Endothelial cell of umbilical vein (primary cell): ENCODE results near the gene CMPK2.

Experiments used
- EZH2 ChIP-seq: IDR thresholded peaks from 2 replicates; pipeline ENCODE4 v1.6.1; 2012; ENCODE audit warnings: borderline replicate concordance, low read depth, mild to moderate bottlenecking, moderate library complexity, low read length, inconsistent platforms; ENCODE audit not compliant: severe bottlenecking
- MYC ChIP-seq: IDR thresholded peaks from one replicate; pipeline ENCODE4 v1.6.1; 2011; ENCODE audit warnings: mild to moderate bottlenecking, low read depth, low read length
- POLR2A ChIP-seq: IDR thresholded peaks from 2 replicates; pipeline ENCODE4 v1.6.1; 2012; ENCODE audit warnings: low read depth, mild to moderate bottlenecking, control low read depth, low read length
- POLR2AphosphoS5 ChIP-seq: IDR thresholded peaks from 2 replicates; pipeline ENCODE4 v1.6.1; 2012; ENCODE audit warnings: low read depth, mild to moderate bottlenecking, control low read depth, low read length, moderate library complexity; ENCODE audit not compliant: insufficient read depth
- TF ChIP-seq, protein P1 (sequence below): IDR thresholded peaks from 2 replicates; pipeline ENCODE4 v1.6.1; 2011; ENCODE audit not compliant: insufficient read depth, insufficient read length
- TF ChIP-seq, protein P2 (sequence below), 2 donors: IDR thresholded peaks; 1 replicate in 1 of 2; 2 replicates in 1 of 2; pipeline ENCODE4 v1.5.1; 2011; ENCODE audit warnings: low read length in 2 of 2, mild to moderate bottlenecking in 2 of 2, moderate library complexity in 2 of 2, control low read depth in 1 of 2, inconsistent platforms in 1 of 2, low read depth in 1 of 2; ENCODE audit not compliant: insufficient read depth in 1 of 2; ENCODE audit errors: extremely low read depth in 1 of 2

DNA sequence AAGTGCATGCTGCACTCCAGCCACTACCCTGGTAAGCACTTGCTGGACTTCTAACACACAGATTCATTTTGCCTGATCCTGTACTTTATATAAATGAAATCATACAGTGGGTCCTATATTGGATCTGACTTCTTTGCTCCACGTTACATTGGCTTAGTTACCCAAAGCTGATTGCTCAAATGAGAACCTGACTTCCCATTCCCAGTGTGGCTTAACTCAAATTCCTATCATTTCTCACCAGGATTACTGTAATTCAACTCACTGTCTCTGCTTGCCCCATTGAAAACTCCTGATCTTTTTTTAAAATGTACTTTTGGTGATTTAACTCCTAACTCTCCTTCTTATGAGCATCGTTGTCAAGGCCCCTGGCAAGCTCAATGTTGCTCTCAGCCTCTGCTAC lies 13.3 kb upstream of the CMPK2 start:
- TF ChIP-seq, protein P1, sequence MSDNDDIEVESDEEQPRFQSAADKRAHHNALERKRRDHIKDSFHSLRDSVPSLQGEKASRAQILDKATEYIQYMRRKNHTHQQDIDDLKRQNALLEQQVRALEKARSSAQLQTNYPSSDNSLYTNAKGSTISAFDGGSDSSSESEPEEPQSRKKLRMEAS = no peak
- TF ChIP-seq, protein P2, sequence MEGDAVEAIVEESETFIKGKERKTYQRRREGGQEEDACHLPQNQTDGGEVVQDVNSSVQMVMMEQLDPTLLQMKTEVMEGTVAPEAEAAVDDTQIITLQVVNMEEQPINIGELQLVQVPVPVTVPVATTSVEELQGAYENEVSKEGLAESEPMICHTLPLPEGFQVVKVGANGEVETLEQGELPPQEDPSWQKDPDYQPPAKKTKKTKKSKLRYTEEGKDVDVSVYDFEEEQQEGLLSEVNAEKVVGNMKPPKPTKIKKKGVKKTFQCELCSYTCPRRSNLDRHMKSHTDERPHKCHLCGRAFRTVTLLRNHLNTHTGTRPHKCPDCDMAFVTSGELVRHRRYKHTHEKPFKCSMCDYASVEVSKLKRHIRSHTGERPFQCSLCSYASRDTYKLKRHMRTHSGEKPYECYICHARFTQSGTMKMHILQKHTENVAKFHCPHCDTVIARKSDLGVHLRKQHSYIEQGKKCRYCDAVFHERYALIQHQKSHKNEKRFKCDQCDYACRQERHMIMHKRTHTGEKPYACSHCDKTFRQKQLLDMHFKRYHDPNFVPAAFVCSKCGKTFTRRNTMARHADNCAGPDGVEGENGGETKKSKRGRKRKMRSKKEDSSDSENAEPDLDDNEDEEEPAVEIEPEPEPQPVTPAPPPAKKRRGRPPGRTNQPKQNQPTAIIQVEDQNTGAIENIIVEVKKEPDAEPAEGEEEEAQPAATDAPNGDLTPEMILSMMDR (IDR thresholded peaks at IDR 0.05; ENCODE audit: extremely low read depth in 1 of 2, insufficient read depth in 1 of 2, low read depth in 1 of 2, low read length in 2 of 2) = no peak
- TF ChIP-seq POLR2AphosphoS5 (no peak), POLR2A (no peak), EZH2 (no peak), MYC (no peak)
